SK-N-SH (cell line): ENCODE measurements around the gene SMARCD1.

Source experiments
- EP300 ChIP-seq, 2 experiments: IDR thresholded peaks; 2 replicates each; pipeline versions ENCODE4 v1.4.0 to v1.6.1; 2012; ENCODE audit warnings: borderline replicate concordance in 1 of 2, low read depth in 1 of 2, low read length in 1 of 2
- POLR2AphosphoS5 ChIP-seq: IDR thresholded peaks from 2 replicates; pipeline ENCODE4 v1.6.1; 2012; ENCODE audit warnings: low read depth, low read length
- TCF12 ChIP-seq: IDR thresholded peaks from 2 replicates; pipeline ENCODE4 v1.4.0; 2012
- TF ChIP-seq, protein P1 (sequence below): fragments of 200-600 bp; sonication (generic); IDR thresholded peaks from 2 replicates; pipeline ENCODE4 v1.6.1; 2017; ENCODE audit warnings: antibody characterized with exemption, mild to moderate bottlenecking, moderate library complexity
- TF ChIP-seq, protein P2 (sequence below): fragments of 150-350 bp; IDR thresholded peaks from 2 replicates; pipeline ENCODE4 v1.6.1; 2017; ENCODE audit warnings: antibody characterized with exemption, low read length, low read depth, borderline replicate concordance

DNA sequence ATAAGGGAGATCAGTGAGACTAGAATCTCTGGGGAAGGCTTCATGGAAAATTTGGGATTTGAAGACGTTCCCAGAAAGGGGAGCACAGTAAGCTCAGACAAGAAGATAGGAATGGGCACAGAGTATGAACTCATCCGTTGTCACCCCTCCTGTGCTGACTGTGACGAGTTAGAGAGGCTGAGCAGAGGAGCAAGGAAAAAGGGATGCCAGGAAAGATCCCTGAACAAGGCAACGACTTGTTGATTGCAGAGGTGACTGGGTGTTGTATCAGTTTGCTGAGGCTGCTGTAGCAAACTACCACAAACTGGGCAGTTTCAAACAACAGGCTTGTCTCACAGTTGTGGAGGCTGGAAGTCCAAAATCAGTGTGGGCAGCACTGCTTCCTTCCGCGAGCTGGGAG lies 12.8 kb downstream of the SMARCD1 start:
- no peak for TF ChIP-seq POLR2AphosphoS5
- TF ChIP-seq, protein P1, sequence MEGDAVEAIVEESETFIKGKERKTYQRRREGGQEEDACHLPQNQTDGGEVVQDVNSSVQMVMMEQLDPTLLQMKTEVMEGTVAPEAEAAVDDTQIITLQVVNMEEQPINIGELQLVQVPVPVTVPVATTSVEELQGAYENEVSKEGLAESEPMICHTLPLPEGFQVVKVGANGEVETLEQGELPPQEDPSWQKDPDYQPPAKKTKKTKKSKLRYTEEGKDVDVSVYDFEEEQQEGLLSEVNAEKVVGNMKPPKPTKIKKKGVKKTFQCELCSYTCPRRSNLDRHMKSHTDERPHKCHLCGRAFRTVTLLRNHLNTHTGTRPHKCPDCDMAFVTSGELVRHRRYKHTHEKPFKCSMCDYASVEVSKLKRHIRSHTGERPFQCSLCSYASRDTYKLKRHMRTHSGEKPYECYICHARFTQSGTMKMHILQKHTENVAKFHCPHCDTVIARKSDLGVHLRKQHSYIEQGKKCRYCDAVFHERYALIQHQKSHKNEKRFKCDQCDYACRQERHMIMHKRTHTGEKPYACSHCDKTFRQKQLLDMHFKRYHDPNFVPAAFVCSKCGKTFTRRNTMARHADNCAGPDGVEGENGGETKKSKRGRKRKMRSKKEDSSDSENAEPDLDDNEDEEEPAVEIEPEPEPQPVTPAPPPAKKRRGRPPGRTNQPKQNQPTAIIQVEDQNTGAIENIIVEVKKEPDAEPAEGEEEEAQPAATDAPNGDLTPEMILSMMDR, result no peak
- TF ChIP-seq TCF12, result no peak
- TF ChIP-seq EP300 (IDR thresholded peaks at IDR 0.05; ENCODE audit: borderline replicate concordance in 1 of 2, low read depth in 1 of 2, low read length in 1 of 2), result no peak
- TF ChIP-seq, protein P2, sequence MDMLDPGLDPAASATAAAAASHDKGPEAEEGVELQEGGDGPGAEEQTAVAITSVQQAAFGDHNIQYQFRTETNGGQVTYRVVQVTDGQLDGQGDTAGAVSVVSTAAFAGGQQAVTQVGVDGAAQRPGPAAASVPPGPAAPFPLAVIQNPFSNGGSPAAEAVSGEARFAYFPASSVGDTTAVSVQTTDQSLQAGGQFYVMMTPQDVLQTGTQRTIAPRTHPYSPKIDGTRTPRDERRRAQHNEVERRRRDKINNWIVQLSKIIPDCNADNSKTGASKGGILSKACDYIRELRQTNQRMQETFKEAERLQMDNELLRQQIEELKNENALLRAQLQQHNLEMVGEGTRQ, result no peak
